ENCODE results near the gene SSBP4. TPM values are rescaled to one million over a fixed set of nuclear protein-coding genes. Genes with fewer than 3 reads are reported as not detected.

The SSBP4 gene
- total and polyA plus RNA-seq, 9 of the 15 experiments (the other 6 are each of a cell fraction or from before 2014, with no cell fraction given) = 1.1 to 189 (median 39.0) TPM

DNA sequence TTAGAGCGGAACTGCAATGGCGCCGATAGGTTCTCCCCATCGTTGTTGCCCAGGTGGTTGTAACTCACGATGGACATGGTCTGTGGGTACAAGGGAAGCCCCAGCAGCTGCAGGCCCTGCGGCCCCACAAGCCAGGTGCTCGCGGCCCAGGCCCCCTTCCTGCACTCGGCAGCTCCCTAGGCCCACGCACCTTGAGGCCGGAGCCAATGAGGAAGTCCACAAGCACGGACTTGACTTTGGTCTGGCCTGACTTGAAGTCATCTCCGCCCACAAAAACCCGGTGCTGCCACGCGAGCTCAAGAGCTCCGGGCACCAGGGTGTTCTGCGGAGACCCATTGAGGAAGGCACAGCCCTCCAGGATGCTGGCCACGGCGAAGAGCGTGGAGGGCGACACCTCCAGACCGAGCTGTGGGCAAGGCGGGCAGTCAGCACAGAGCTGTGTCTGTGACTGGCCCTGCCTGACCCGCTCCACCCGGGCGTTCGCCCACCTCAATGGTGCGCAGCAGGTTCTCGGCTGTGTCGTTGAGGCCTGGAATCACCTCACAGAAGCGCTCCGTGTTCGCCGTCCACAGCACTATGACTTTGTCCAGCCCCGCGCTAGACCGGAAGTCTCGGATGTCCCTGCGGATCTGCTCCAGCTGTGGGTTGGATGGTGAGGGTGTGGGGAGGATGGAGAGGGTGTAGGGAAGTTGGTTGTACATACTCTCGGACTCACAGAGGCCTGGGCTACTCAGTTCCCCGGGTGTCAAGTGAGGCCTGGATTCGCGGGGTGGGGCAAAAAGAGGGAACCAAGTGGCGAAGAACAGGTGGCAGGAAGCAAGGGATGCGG is 16.9 kb downstream of the SSBP4 start (continued):
- TF ChIP-seq, protein P1, sequence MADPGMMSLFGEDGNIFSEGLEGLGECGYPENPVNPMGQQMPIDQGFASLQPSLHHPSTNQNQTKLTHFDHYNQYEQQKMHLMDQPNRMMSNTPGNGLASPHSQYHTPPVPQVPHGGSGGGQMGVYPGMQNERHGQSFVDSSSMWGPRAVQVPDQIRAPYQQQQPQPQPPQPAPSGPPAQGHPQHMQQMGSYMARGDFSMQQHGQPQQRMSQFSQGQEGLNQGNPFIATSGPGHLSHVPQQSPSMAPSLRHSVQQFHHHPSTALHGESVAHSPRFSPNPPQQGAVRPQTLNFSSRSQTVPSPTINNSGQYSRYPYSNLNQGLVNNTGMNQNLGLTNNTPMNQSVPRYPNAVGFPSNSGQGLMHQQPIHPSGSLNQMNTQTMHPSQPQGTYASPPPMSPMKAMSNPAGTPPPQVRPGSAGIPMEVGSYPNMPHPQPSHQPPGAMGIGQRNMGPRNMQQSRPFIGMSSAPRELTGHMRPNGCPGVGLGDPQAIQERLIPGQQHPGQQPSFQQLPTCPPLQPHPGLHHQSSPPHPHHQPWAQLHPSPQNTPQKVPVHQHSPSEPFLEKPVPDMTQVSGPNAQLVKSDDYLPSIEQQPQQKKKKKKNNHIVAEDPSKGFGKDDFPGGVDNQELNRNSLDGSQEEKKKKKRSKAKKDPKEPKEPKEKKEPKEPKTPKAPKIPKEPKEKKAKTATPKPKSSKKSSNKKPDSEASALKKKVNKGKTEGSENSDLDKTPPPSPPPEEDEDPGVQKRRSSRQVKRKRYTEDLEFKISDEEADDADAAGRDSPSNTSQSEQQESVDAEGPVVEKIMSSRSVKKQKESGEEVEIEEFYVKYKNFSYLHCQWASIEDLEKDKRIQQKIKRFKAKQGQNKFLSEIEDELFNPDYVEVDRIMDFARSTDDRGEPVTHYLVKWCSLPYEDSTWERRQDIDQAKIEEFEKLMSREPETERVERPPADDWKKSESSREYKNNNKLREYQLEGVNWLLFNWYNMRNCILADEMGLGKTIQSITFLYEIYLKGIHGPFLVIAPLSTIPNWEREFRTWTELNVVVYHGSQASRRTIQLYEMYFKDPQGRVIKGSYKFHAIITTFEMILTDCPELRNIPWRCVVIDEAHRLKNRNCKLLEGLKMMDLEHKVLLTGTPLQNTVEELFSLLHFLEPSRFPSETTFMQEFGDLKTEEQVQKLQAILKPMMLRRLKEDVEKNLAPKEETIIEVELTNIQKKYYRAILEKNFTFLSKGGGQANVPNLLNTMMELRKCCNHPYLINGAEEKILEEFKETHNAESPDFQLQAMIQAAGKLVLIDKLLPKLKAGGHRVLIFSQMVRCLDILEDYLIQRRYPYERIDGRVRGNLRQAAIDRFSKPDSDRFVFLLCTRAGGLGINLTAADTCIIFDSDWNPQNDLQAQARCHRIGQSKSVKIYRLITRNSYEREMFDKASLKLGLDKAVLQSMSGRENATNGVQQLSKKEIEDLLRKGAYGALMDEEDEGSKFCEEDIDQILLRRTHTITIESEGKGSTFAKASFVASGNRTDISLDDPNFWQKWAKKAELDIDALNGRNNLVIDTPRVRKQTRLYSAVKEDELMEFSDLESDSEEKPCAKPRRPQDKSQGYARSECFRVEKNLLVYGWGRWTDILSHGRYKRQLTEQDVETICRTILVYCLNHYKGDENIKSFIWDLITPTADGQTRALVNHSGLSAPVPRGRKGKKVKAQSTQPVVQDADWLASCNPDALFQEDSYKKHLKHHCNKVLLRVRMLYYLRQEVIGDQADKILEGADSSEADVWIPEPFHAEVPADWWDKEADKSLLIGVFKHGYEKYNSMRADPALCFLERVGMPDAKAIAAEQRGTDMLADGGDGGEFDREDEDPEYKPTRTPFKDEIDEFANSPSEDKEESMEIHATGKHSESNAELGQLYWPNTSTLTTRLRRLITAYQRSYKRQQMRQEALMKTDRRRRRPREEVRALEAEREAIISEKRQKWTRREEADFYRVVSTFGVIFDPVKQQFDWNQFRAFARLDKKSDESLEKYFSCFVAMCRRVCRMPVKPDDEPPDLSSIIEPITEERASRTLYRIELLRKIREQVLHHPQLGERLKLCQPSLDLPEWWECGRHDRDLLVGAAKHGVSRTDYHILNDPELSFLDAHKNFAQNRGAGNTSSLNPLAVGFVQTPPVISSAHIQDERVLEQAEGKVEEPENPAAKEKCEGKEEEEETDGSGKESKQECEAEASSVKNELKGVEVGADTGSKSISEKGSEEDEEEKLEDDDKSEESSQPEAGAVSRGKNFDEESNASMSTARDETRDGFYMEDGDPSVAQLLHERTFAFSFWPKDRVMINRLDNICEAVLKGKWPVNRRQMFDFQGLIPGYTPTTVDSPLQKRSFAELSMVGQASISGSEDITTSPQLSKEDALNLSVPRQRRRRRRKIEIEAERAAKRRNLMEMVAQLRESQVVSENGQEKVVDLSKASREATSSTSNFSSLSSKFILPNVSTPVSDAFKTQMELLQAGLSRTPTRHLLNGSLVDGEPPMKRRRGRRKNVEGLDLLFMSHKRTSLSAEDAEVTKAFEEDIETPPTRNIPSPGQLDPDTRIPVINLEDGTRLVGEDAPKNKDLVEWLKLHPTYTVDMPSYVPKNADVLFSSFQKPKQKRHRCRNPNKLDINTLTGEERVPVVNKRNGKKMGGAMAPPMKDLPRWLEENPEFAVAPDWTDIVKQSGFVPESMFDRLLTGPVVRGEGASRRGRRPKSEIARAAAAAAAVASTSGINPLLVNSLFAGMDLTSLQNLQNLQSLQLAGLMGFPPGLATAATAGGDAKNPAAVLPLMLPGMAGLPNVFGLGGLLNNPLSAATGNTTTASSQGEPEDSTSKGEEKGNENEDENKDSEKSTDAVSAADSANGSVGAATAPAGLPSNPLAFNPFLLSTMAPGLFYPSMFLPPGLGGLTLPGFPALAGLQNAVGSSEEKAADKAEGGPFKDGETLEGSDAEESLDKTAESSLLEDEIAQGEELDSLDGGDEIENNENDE (IDR thresholded peaks at IDR 0.05; ENCODE audit: low read depth, low read length) = no peak
- TF ChIP-seq EWSR1 (IDR thresholded peaks at IDR 0.05; ENCODE audit: borderline replicate concordance, low read depth, partially characterized antibody) (no peak), POLR3A (IDR thresholded peaks at IDR 0.05; ENCODE audit: borderline replicate concordance, extremely low read depth, insufficient read depth, insufficient read length) (no peak), CBX3 (IDR thresholded peaks at IDR 0.05; ENCODE audit: borderline replicate concordance in 1 of 2, low read length in 2 of 2) (no peak), NFIX (CRISPR knock-in tag; IDR thresholded peaks at IDR 0.05; ENCODE audit: low read depth) (no peak), ZBTB7A (IDR thresholded peaks at IDR 0.05; ENCODE audit: borderline replicate concordance, control insufficient read depth, low read depth, low read length) (no peak), ZC3H4 (CRISPR knock-in tag; IDR thresholded peaks at IDR 0.05; ENCODE audit: borderline replicate concordance) (no peak), SUPT5H (IDR thresholded peaks at IDR 0.05) (0 out of 2 replicates have a peak, but pooled peaks have one; percentile 33), MYBL2 (IDR thresholded peaks at IDR 0.05; ENCODE audit: low read depth) (no peak), MYBL2 (CRISPR knock-in tag; IDR thresholded peaks at IDR 0.05; ENCODE audit: borderline replicate concordance) (no peak), TGIF2 (CRISPR knock-in tag; IDR thresholded peaks at IDR 0.05) (no peak)
- TF ChIP-seq, protein P2, sequence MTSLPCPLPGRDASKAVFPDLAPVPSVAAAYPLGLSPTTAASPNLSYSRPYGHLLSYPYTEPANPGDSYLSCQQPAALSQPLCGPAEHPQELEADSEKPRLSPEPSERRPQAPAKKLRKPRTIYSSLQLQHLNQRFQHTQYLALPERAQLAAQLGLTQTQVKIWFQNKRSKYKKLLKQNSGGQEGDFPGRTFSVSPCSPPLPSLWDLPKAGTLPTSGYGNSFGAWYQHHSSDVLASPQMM (CRISPR knock-in tag; IDR thresholded peaks at IDR 0.05) = no peak
- TF ChIP-seq, protein P3, sequence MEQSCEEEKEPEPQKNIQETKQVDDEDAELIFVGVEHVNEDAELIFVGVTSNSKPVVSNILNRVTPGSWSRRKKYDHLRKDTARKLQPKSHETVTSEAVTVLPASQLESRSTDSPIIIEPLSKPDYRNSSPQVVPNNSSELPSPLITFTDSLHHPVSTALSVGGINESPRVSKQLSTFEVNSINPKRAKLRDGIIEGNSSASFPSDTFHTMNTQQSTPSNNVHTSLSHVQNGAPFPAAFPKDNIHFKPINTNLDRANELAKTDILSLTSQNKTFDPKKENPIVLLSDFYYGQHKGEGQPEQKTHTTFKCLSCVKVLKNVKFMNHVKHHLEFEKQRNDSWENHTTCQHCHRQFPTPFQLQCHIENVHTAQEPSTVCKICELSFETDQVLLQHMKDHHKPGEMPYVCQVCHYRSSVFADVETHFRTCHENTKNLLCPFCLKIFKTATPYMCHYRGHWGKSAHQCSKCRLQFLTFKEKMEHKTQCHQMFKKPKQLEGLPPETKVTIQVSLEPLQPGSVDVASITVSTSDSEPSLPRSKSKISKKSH (CRISPR knock-in tag; IDR thresholded peaks at IDR 0.05) = no peak

Data from K562 (cell line).